Measurements from ENCODE around the gene SPATA32.
"Not testable (repeated sequence)": the region's sequence is repeated elsewhere in the genome, so short reads cannot be mapped to it uniquely, and the experiment has no call there.

SPATA32 gene

GRCh38 chr17:45270828-45271418 lies 9.0 kb upstream of the SPATA32 start:
- DNase-seq: peak; percentile 32

- DNase-seq: peak; percentile 10
Measured at GRCh38 chr17:45269912-45270311, 8.0 kb upstream of the SPATA32 start.

DNA sequence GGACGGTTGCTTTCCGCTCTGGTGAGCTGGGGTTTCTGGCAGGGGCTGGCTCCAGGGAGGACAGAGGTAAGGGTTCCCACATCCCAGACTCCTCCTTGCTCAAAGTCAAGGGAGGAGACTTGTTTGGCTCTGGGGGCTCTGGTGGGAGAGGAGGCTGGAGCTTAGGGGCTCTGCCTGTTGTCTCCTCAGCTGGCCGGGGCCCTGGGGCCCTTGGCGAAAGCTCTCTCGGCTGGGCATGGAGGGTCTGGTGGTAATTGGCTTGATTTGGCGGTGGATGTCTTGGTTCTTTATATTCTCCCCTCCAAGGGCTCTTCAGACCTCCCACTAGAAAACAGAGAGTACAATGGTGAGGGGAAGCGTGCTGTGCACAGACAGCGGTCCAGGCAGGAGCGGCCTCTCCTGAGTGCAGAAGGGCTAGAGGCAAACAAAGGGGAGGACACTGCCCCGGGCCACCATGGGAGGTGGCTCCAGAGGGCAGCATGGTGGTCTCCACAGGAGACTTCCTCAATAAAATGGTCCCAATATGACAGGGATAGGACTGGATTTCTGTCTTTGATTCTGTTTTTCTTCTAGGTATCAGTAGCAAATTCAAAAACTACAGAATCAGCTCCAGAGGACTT lies 5.7 kb upstream of the SPATA32 start:
- DNase-seq: peak; percentile 8

- DNase-seq: peak; percentile 26
Measured at GRCh38 chr17:45266372-45266926, 4.6 kb upstream of the SPATA32 start.

DNA sequence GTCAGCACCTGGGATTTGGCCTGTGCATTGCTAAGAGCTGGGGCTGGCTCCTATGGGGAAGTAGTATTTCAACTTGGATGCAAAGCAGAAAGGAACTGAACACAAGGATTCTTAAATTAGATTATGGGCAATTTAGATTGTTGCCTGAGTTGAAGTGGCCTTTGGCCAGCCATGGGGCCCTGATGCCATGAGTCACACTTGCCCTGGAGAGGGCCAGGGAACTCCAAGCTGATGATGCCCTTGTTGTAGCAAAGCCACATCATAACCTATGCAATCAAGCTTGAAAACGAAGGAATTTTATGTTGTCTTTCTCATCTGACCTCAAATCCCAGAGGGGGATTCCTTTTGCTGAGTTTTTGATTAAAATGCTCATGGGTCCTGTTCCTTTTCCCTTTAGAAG lies 3.9 kb upstream of the SPATA32 start:
- peak; percentile 15 for DNase-seq

DNA sequence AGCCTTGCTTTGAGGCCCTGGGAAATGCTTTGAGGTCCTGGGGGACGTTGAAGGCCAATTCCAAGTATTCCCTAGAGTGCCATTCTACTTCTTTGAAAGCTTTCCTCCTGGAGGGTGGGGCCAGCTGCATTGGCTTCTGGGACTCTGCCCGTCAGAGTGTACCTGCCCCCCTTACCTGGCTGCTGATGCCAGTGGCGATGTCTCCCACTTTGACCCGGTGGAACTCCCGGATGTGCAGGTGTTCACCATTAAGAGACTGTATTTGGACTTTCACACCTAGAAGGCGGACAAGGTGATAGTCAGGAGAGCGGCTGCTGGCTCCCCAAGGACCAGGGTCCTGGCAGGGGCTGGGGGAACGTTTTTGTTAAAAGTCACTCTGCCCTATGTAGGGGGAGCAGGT lies 3.1 kb upstream of the SPATA32 start:
- peak; percentile 10 for DNase-seq

- no peak for DNase-seq
Measured at GRCh38 chr17:45264430-45264829, 2.5 kb upstream of the SPATA32 start.

DNA sequence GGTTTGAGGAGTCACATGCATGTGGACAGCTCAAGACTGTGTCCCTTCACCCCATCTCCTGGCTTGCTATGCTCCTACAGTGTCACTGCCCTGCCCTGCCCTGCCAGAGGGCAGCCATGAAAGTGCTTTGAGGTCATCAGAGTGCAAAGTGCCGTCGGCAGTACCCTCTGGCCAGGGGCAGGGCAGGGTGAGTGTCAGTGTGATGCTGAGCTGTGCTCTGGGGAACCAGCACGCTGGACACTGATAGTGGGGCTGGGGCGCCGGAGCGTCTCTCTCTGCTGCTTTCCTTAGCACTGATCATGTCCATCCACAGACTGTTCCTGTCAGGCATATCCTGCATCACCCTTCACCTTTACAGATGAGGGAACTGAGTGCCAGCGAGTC lies 1.6 kb upstream of the SPATA32 start:
- DNase-seq: peak; percentile 25

- peak; percentile 28 for DNase-seq
Measured at GRCh38 chr17:45262516-45263476, 902 bp upstream of the SPATA32 start.

DNA sequence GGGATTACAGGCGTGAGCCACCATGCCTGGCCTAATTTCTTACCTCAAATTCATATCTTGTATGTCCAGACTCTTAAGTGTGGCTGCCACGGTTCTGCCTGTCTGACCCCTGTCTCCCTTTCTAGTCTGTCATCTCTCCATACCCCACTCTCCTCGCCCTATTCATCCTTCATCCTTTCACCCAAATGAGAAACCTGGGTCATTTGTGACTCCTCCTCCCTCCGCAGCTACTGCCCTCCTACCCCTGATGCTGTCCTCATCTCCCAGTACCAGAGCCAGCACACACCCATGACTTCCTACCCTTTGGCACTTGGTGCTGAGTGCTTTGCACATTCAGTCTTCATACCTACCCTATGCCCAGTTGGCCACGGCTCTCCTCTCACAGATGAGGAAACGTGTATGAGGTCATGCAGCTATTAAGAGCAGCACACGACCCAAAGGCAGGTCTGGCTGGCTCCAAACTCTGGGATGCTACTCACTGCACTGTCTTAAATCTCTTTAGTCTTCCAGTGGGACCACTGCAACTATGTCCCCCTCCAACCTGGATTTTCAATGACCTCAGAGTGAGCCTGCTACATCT lies 1.6 kb downstream of the SPATA32 start:
- peak; percentile 24 for DNase-seq

DNA sequence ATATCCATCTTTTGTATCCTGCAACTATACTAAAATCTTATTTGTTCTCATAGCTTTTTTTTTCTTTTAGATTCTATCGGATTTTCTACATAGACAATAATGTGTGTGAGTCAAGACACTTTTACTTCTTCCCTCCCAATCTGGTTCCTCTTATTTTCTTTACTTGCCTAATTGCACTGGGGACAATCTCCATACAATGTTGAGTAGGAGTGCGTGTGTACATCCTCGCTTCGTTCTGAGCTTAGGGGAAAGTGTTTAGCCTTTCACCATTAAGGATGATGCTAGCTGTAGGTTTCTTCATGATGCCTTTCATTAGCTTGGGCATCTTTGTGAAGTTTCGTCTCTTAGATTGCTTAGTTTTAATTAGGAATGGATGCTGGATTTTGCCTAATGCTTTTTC lies 2.9 kb downstream of the SPATA32 start:
- no peak for DNase-seq

GRCh38 chr17:45257115-45257514 lies 4.8 kb downstream of the SPATA32 start:
- no peak for DNase-seq

DNA sequence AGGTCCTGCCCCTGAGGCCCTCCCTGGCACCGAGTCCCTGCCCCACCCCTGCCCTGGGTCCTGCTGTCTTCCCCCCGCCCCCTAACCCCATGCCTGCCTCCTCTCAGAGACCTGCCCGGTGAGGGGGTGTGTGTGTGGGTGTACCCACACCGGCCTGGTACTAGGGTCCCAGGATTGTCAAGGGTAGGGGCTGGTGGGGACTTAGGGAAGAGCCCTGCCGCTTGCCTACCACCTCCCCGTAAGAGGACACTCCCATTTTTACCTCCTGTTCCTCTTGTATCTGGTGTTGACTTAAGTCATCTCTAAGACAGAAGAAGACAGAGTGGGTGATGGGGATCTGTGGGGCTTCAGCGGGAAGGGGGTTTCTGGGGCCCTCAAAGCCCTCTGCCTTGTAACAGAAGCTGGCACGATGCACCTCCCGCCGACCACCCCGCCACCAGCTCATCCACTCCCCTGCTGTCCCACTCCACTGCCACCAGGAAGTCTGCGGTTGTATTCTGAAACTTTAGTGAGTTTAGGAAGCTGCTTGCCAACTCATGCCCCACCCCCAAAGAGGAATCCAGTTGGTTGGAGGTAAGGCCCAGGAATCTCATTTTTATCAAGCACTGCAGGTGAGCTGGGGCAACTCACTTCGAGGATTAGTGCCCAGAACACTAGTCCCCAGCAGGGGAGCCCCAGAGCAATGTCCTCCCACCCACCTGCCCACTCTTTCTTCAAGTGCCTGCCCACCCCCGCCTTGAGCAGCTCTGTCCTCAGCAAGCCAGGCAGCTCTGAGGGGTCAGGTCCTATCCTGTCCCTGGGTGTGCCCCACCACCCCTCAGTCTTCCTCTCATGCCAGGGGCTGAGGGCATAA lies 5.6 kb downstream of the SPATA32 start:
- DNase-seq: no peak

DNA sequence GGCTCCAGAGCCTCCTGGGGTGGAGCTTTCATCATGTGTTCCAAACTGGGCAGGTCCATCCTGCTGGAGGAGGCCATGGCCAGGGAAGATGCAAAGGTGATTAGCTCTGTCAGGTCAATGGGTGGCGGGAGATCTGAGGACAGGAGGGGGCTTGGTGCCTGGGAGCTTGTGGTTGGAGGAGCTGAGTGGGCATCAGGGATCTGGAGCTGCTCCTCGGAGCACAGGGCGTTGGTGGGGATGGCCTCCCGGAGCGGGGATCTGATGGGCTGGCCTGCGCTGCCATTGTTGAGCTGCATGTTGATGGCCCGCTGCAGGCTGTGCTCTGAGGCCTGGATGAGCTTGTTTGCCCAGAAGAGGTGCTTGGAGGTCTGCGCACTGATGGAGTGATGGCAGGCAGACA lies 6.5 kb downstream of the SPATA32 start:
- no peak for DNase-seq

GRCh38 chr17:45253879-45254278 lies 8.0 kb downstream of the SPATA32 start:
- DNase-seq: no peak

DNA sequence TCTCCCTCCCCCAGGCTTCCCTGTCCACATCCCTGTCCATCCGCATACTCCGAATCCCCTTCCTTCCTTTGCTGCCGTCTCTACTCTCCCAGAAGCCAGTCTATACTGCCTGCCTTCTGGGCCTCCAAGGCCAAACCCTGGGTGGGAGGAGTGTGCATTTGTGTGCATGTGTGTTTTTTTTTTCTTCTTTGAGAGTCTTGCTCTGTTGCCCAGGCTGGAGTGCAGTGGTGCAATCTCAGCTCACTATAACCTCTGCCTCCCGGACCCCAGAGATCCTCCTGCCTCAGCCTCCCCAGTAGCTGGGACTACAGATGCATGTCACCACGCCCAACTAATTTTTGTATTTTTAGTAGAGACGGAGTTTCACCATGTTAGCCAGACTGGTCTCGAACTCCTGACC lies 8.7 kb downstream of the SPATA32 start:
- not testable (repeated sequence) for DNase-seq

- no peak for DNase-seq
Measured at GRCh38 chr17:45251931-45252330, 10.0 kb downstream of the SPATA32 start.

DNA sequence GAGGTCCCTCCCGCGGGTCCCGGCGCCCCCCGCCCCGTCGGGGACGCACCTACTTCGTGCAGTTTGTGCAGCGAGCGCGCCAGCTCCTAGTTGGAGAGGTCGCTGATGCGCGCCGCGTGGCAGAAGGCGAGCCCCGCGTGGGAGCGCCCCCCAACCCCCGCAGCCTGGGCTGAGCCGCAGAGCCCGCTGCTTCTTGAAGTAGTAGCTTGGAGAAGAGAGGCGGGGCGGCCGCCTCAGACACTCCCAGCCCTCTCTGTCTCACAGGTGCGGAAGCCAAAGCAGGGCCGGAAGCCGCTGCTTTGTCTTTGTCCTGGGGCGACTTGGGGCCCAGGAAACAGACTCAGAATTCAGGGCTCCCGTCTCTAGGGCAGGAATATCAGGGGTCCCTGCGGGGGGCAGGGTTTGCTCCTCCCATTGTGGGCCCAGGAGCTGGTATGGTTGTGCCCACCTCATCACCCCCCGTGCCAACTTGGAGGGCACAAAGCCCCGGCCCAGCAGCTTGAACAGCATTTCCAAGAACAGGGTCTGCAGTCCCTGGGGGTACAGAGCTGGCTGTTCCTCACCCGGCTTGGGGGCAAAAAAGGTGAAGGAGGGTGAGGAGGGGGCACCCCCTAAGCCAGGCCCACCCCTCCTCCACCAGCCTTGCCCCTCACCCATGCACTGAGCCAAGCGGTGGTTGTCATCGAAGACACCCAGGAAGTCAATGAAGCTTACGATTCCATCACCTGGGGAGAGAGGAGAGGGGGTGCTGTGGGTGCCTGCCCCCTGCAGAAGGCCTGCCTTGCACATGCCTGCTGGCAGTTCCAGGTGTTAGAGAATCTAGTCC lies 13.5 kb downstream of the SPATA32 start:
- DNase-seq: no peak

- DNase-seq: peak; percentile 79
Measured at GRCh38 chr17:45247429-45248131, 14.3 kb downstream of the SPATA32 start.

- no peak for DNase-seq
Measured at GRCh38 chr17:45246861-45247428, 14.9 kb downstream of the SPATA32 start.
